HG03039 (cell line): Measurements from ENCODE around the gene C12orf57.
"Not testable (repeated sequence)": the region's sequence is repeated elsewhere in the genome, so short reads cannot be mapped to it uniquely, and the experiment has no call there.

Experiments
- ATAC-seq: cut with Tn5 transposase; IDR thresholded peaks from one replicate; pipeline ENCODE4 v1.9.1; 2021; ENCODE audit warnings: mild to moderate bottlenecking, moderate library complexity; ENCODE audit not compliant: unreplicated experiment

The C12orf57 gene, protein sequence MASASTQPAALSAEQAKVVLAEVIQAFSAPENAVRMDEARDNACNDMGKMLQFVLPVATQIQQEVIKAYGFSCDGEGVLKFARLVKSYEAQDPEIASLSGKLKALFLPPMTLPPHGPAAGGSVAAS

DNA sequence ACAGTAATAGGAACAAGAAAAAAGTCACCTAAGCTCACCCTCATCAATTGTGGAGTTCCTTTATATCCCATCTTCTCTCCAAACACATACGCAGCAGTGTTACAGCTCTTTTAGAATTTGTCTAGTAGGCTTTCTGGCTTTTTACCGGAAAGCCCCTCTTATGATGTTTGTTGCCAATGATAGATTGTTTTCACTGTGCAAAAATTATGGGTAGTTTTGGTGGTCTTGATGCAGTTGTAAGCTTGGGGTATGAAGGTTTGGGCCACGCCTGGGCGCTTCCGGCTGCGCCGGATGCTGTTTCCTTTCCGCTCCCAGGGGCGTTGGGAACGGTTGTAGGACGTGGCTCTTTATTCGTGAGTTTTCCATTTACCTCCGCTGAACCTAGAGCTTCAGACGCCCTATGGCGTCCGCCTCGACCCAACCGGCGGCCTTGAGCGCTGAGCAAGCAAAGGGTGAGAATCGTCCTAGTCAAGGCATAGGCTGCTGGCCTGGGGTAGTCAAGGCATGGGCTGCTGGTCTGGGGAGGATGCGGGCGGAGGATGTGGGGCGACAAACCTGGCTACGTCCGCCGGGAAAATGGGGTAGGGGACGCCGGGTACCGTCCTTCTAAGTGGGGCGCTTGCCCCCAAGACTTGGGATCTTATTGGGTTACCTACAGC, at the start of gene C12orf57, which contains the start of gene RNU7-1:
C12orf57 (plus strand) TSS at position 301 of the 659 bp plus-strand sequence; CDS start at position 401, 100 bp downstream.
RNU7-1 (plus strand) TSS at position 95 of the 659 bp plus-strand sequence.
- ATAC-seq: peak; percentile 19

DNA sequence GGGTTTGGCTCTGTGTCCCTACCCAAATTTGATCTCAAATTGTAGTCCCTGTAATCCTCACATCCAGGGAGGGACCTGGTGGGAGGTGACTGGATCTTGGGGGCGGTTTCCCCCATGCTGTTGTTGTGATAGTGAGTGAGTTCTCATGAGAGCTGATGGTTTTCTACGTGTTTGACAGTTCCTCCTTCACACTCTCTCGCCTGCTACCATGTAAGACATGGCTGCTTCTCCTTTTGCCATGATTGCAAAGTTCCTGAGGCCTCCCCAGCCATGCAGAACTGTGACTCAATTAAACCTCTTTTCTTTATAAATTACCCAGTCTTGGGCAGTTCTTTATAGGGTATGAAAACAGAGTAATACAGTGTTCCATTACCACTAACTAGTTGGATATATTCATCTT, 49.5 kb upstream of the C12orf57 start:
- ATAC-seq: no peak

DNA sequence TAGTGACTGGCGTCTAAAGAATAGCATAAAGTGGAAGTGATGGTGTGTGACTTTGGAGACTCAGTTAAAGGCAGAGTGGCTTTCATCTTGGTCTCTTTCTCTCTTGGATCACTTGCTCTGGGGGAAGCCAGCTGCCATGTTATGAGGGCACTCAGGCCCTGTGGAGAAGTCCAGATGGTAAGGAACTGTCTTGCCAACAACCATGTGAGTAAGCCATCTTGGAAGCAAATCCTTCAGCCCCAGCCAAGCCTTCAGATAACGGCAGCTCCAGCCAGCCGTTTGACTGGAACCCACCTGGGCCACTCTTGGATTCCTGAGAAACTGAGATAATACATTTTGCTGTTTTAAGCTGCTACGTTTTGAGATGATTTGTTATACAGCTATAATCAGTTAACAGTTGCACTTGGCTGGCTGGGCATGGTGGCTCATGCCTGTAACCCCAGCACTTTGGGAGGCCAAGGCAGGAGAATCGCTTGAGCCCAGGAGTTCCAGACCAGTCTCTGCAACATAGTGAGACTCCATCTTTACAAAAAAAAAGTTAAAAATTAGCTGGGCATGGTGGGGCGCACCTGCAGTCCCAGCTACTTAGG, 46.9 kb upstream of the C12orf57 start:
- ATAC-seq: no peak

DNA sequence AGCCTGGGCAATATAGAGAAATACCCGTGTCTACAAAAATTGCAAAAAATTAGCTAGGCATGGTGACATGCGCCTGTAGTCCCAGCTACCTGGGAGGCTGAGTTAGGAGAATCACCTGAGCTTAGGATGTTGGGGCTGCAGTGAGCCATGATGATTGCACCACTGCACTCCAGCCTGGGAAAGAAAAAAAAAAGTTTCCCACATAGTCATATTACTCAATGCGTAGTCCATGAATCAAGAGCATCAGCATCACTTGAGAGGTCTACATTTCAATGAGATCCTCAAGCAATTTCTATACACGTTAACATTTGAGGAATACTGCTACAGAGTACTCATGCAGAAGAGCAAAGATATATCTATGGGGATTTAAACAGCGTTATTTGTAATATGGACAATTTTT, 44.4 kb upstream of the C12orf57 start:
- ATAC-seq: no peak

DNA sequence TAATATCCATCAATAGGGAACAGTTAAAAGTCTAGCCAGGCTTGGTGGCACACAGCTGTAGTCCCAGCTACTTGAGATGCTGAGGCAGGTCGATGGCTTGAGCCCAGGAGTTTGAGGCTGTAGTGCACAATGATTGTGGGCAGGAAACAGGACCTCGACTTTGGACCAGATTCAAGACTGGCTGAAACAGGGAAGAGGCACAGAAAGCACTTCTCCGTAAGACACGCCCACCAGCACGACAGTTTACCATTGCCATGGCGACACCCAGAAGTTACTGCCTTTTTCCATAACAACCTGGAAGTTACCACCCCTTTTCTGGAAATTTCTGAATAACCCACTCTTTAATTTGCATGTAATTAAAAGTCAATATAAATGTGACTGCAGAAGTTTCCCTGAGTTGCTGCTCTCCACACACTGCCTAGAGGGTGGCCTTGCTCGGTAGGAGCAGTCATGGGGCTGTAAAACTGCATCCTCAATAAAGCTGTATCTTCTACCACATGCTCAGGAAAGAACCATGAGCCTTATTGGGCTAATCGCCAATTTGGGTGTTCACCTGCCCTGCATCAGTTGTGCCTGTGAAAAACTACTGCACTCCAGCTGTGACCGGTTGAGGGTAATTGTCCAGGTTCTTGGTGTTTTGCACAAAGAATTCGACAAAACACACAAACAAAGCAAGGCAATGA, 43.8 kb upstream of the C12orf57 start:
- no peak for ATAC-seq

DNA sequence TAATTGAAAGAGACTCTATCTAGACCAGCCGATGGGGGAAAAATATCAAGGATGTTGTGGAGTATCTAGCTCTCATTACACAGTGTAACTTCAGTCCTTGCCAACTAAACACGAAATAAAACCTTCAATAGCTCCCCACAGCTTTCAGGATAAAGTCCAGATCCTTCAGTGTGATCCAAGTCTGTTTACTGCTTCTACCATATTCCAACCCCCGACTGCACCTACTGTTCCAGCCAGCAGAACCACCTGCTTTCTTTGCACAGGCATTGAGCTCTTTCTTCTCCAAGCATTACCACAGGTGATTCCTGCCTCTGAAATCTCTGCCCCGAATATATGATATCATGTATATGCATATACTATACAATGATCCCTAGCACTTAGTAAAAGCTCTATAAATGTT, 41.4 kb upstream of the C12orf57 start:
- no peak for ATAC-seq

DNA sequence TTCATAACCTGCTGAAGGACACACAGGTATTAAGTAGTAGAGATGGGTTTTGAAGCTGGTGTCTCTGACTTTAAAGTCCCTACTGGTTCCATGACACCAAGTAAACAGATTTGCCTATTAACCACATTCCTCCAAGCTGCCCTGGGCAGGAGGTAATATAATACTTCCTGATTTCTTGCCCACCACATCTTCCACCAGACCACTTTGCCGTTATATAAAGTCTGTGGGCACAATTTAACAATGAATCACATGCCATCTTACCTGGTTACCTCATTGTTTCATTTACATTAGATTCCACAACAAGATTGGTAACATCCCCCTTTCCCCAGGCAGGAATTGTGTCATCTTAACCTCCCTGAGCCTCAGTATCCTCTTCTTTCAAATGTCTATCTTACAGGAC, 40.1 kb upstream of the C12orf57 start:
- ATAC-seq: no peak

DNA sequence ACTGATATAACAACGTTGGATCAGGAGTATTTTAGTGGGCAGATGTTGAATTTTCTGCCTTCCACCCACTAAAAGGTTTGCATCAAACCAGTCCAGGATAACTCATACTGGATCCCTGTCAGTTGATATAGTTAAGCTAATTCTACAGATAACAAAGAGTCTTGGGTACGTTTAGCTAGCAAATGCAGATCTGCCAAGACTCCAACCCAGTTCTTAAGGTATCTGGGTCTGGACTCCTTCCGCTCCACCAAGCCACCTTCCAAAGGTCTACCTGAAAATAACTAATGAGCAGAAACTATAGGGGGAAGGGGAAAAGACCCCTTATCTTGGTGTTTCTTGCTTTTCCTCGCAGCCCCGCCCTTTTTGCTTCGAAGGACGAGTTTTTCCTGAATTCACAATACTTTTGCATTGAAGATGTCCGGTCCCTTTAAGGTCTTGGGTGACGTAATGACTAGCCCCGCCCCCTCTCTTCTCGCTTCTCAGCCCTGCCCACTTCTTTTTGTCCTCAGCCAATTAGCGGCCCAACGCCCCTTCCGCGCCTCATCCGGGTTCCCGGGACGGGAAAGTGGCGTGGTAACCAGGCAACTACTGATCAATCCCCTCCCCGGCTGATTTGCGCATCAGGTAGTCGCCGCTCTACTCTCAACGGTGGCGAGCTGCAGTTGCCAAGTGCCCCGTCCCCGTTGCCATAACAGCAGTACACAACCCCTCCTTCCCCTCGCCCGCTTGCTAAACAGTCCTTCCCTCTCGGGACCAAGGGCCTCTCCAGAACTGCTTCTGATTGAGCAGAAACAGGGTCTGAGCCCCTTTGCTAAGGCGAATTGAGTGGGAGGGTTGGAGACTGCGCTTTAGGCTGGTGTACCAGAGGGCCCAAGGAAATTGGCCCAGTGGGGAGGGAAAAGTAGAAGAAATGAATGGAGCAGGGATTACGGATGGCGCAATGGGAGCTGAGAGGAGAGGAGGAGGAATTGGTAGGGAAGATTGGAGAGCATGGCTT, 39.2 kb upstream of the C12orf57 start, which contains the start of gene LRRC23:
LRRC23 (plus strand) TSS at position 543 of the 997 bp plus-strand sequence. CDS start 812 bp downstream, outside the sequence.
- peak; percentile 94 for ATAC-seq

DNA sequence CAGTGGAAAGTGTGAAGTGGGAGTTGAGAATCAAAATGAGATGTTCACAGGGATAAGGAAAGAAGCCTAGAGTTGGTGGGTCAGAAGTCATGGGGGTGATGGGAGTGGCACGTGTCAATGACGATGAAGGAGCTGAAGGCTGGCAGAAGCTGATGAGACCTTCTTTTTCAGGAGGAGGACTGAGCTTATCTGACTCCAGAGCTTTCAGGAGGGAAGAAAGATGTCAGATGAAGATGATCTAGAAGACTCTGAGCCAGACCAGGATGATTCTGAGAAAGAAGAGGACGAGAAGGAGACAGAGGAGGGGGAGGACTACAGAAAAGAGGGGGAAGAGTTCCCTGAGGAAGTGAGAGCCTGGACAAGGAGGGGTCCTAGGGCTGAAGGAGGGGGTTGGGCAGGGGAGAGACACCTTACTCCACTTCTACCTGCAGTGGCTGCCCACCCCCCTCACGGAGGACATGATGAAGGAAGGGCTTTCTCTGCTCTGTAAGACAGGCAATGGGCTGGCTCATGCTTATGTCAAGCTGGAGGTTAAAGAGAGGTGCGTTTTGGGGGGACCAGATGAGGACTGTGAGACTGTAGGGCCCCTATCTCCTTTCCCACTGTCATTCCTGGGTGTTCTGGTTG, 38.3 kb upstream of the C12orf57 start:
- ATAC-seq: no peak

DNA sequence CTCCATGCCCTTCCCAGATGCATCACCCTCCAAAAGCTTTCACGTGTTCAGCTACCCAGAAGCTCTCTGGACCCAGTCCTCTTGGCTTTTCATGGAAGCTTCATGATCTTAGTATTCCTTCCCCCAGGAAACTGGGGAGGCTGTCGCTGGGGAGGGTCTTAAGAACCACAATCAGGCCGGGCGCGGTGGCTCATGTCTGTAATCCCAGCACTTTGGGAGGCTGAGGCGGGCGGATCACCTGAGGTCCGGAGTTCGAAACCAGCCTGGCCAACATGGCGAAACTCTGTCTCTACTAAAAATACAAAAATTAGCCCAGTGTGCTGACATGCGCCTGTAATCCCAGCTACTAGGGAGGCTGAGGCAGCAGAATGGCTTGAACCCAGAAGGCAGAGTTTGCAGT, 35.7 kb upstream of the C12orf57 start:
- ATAC-seq: not testable (repeated sequence)

DNA sequence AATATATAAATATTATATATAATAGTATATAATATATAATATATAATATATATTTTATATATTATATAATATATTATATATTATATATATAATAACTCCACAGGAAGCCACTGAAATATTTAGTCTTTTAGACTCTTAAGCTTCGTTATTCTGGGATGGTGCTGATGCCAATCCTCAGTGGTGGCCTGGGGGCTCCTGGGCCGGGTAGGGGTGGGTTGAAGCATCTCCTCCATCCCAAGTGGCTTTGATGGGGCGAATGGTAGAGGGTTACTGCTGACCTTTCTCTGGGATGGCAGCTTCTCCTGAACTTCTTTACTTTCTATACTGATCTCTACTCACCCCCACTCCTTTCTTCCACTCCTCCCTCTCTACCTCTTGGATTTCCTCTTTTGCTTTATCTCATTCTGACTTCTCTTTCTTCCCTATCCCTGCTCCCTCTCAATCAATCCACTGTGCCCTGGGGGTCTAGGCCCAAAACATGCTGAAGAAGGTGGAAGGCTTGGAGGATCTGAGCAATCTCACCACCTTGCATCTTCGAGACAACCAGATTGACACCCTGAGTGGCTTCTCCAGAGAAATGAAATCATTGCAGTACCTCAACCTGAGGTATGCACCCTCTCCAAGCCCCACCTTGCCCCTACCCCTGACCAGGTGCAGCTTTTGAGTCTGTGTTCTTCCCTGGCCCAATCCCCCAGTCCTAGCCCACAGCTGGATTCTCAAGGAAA, 34.2 kb upstream of the C12orf57 start:
- ATAC-seq: no peak

DNA sequence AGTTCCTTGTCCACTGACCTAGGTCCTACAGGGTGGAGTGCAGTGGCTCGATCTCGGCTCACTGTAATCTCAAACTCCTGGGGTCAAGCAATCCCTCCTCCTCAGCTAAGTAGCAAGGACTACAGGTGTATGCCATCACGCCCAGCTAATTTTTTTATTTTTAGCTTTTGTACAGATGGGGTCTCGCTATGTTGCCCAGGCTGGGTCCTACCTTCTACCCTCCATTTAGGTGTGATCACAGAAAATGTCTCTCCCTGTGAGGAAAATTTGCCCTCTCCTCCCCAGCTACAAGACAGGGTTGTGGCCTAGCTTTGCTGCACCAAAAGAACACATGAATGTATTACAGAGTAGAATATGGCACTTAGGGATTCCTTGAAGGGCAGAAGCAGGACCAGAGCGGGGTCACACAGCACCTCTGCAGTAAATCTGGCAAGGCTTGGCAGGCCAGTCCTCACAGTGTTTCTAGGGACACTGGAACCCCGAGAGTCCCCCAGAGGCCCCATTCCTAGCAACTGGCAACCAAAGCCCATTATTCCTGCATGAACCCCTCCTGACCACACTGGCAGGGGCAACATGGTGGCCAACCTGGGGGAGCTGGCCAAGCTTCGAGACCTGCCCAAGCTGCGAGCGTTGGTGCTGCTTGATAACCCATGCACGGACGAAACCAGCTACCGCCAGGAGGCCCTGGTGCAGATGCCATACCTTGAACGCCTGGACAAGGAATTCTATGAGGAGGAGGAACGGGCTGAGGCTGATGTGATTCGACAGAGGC, 31.5 kb upstream of the C12orf57 start:
- no peak for ATAC-seq

DNA sequence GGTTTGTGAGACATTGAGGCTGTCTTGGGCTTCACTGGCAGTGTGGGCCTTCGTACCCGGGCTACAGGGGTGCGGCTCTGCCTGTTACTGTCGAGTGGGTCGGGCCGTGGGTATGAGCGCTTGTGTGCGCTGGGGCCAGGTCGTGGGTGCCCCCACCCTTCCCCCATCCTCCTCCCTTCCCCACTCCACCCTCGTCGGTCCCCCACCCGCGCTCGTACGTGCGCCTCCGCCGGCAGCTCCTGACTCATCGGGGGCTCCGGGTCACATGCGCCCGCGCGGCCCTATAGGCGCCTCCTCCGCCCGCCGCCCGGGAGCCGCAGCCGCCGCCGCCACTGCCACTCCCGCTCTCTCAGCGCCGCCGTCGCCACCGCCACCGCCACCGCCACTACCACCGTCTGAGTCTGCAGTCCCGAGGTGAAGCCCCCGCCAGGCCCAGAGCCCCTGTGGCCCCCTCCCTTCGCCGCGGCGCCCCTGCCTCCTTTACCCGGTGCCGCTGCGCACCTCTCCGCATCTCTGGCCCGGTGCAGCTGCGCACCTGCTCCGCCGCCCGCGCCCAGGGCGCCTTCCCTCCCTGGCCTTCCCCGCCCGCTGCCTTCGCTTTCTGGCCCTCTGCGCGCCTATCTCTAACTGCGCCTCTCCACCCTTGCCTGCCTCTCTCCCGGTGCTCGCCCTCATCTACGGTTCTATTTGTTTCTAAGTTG, 29.4 kb upstream of the C12orf57 start, which contains the start of gene ENO2:
ENO2 (plus strand) TSS at position 335 of the 701 bp plus-strand sequence. CDS start 1,253 bp downstream, outside the sequence.
- ATAC-seq: peak; percentile 47

DNA sequence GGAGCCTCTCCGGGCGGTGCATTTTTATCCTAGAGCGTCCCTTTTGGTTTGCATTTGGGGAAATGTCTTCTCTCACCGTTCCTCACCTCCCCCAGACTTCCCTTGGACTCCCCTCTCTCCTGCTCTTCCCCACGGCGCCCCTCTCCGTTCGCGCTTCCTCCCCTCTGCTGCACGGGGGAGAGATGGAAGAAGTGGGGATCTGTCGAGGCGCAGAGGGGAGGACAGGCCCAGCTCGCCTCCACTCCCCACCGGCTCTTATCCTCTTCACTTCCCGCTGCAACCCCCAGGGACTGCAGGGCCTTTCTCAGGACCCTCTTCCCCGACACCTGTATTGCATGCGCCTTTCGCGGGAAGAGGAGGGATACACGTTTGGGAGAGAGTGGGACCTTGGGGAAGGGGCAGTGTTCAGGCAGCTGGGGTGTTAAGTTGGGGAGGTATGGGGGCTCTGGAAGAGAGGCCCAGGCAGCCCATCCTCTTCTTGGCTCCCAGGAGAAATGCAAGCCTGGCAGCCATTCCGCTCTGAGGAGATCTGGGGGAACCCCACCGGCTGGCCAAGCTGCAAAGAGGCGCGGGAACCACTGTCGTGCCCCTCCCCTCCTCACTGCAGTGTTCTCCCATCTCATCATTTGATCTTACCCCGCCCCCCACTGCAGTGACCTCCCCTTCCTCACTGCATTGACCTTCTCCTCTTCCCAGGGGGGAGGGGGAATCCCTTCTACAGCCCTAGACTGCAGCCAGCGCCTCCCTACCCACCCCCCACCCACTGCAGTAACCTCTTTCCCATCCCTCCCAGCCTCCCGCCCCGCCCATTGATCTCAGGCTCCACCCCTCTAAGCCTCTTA, 28.7 kb upstream of the C12orf57 start:
- ATAC-seq: no peak

DNA sequence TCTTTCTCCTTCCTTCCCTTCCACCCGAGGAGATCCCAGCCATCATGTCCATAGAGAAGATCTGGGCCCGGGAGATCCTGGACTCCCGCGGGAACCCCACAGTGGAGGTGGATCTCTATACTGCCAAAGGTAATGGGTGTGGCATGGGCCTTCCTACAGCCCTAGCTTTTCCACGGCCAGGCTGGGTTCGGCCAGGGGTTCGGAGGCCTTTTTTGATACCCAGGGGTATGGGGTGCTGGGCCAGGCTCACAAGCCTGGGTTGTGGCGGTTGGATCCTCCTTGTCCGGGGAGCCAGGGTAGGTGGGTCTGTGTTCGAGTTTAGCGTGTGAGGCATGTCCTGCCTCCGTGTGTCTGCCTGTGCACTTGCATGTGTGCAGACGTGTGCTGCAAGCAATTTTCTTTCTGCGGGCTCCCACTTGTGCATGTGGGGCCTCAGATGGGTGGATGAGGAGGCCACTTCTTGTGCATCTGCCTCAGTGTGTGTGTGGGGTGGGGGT, 28.0 kb upstream of the C12orf57 start:
- ATAC-seq: no peak

DNA sequence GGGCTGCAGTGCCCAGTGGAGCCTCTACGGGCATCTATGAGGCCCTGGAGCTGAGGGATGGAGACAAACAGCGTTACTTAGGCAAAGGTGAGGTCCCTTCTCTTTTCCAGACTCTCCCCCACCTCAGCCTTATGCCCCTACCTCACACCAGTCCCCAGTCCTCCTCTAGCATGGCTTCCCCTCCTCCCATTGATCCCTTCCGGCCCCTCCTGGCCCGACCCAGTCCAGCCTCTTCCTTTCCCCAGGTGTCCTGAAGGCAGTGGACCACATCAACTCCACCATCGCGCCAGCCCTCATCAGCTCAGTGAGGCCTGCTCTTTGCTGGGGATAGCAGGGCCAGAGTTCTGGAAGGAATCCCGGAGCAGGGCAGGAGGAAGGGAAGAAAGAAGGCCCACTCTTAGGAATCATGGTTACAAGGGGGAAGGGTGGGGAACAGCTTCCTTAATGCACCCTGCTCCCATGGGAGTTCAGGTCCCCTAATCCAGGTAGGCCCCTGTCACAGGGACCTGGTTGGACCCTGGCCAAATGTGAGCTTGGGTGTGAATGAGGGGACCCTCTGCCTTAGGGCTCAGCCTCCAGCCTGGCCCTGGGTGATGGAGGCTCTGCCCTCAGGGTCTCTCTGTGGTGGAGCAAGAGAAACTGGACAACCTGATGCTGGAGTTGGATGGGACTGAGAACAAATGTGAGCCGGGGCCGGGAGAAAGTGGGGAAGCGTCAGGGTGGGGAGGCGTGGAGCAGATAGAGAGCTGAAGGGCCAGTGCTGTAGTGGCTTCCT, 27.2 kb upstream of the C12orf57 start:
- ATAC-seq: no peak
